Smooth muscle cell (in vitro differentiated cells): ENCODE results near the gene TCF12. TPM values are rescaled to one million over a fixed set of nuclear protein-coding genes. Genes with fewer than 3 reads are reported as not detected.

Experiments
- DNase-seq: peaks from one replicate; lab custom pipeline; 2025; ENCODE audit not compliant: unreplicated experiment; lab: John Stamatoyannopoulos, UW
- H2AFZ ChIP-seq: fragments of 200-600 bp; sonication (generic); 2 replicates; pipeline ENCODE4 v1.6.0; 2016; ENCODE audit warnings: antibody characterized with exemption, low read depth, mild to moderate bottlenecking
- H3F3A ChIP-seq: fragments of 200-600 bp; sonication (generic); 2 replicates; pipeline ENCODE4 v1.6.0; 2017; ENCODE audit warnings: antibody characterized with exemption, low read depth
- H3K27ac ChIP-seq: fragments of 200-600 bp; sonication (generic); 2 replicates; pipeline ENCODE4 v1.5.1; 2016; ENCODE audit warnings: low read depth, mild to moderate bottlenecking
- H3K27me3 ChIP-seq: fragments of 200-600 bp; sonication (generic); 2 replicates; pipeline ENCODE4 v1.6.1; 2016; ENCODE audit warnings: low read depth, mild to moderate bottlenecking
- H3K36me3 ChIP-seq: fragments of 200-600 bp; sonication (generic); 2 replicates; pipeline ENCODE4 v1.5.1; 2016; ENCODE audit warnings: low read depth
- H3K4me1 ChIP-seq: fragments of 200-600 bp; sonication (generic); 2 replicates; pipeline ENCODE4 v1.5.1; 2016; ENCODE audit warnings: low read depth
- H3K4me2 ChIP-seq: fragments of 200-600 bp; sonication (generic); 2 replicates; pipeline ENCODE4 v1.6.0; 2016; ENCODE audit warnings: mild to moderate bottlenecking
- H3K4me3 ChIP-seq: fragments of 200-600 bp; sonication (generic); 2 replicates; pipeline ENCODE4 v1.5.1; 2016; ENCODE audit warnings: mild to moderate bottlenecking
- H3K79me2 ChIP-seq: fragments of 200-600 bp; sonication (generic); 2 replicates; pipeline ENCODE4 v1.6.0; 2016; ENCODE audit warnings: low read depth, mild to moderate bottlenecking
- H3K9ac ChIP-seq: fragments of 200-600 bp; sonication (generic); 2 replicates; pipeline ENCODE4 v1.6.0; 2016; ENCODE audit warnings: low read depth
- H3K9me3 ChIP-seq: fragments of 200-600 bp; sonication (generic); replicated peaks from 2 replicates; pipeline ENCODE4 v1.5.1; 2016; ENCODE audit warnings: low read depth
- H4K20me1 ChIP-seq: fragments of 200-600 bp; sonication (generic); 2 replicates; pipeline ENCODE4 v1.6.0; 2016; ENCODE audit warnings: low read depth
- CTCF ChIP-seq: fragments of 200-600 bp; sonication (generic); IDR thresholded peaks from 2 replicates; pipeline ENCODE4 v1.5.1; 2017; ENCODE audit warnings: borderline replicate concordance, mild to moderate bottlenecking, antibody characterized with exemption; ENCODE audit not compliant: insufficient read depth, poor library complexity, severe bottlenecking
- WGBS: methylation state at CpG from one replicate; pipeline ENCODE4 v1.1.7; 2016; ENCODE audit warnings: low lambda C conversion rate; 5-methylcytosine and 5-hydroxymethylcytosine counted together
- polyA plus RNA-seq: library from polyadenylated mRNA; unstranded; fragments of >200 nt; fragmentation: Nextera tagmentation; extraction: Ambion mirVana; gene quantifications from 2 replicates; pipeline ENCODE4 v1.2.1, GENCODE V29; 2016
- total RNA-seq: library from RNA; depleted of rRNA; stranded (reverse); fragments of >200 nt; gene quantifications from 2 replicates; pipeline ENCODE4 v1.2.3, GENCODE V29; 2014

Gene TCF12
- total and polyA plus RNA-seq, 2 experiments from 2014 or later = 54.1 to 302 TPM

DNA sequence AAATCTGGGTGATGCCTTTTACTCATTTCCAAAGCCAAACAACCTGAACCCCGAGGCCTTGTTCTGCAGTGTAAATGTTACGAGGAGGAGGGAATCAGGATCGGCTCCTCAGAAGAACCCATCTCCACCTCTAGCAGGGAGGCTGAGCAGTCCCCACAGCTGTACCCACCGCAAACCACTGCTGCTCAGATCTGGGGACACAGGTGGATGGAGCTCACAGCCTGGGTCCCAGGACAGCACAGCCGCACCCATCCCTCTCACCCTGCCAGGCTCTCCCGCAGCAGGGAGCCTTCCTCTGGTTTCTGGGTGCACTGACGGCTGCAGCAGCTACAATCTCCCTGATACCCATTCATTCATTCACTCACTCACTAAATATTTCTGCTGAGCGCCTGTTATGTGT is 413.9 kb downstream of the TCF12 start:
- H3K4me3 ChIP-seq = no peak overlapping the region
- H3K4me2 ChIP-seq = no peak overlapping the region
- no peaks in the 10 kb centered on the region for H3K9me3 ChIP-seq
- H3K79me2 ChIP-seq = no peaks in the 10 kb centered on the region
- no peaks in the 10 kb centered on the region for H4K20me1 ChIP-seq
- TF ChIP-seq CTCF = no peak
- no peaks in the 10 kb centered on the region for H3F3A ChIP-seq
- no peak for DNase-seq
- WGBS = 91% methylated on average over 8 of the region's 8 CpGs
- no peaks in the 10 kb centered on the region for H3K27me3 ChIP-seq
- H3K27ac ChIP-seq = no peak overlapping the region
- no peak overlapping the region for H2AFZ ChIP-seq
- H3K9ac ChIP-seq = no peak overlapping the region
- no peaks in the 10 kb centered on the region for H3K36me3 ChIP-seq
- no peaks in the 10 kb centered on the region for H3K4me1 ChIP-seq

DNA sequence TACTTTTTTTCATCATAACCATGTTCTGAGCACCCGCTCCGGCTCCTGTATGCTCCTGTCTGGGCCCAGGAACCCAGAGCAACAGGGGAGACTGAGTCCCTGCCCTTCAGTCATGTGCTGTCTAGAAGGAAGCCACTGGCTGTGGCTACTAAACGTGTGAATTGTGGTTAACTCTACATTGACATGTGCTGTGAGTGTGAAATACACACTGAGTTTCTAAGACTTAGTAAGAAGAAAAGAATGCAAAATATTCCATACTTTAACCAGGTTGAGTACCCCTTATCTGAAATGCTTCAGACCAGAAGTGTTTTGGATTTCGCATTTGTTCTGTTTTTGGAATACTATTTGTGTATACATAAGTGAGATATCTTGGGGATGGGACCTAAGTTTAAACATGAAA is 415.0 kb downstream of the TCF12 start:
- Histone ChIP-seq H3K79me2 (no peaks in the 10 kb centered on the region), H2AFZ (no peak overlapping the region), H3K4me3 (no peak overlapping the region), H3K27me3 (no peaks in the 10 kb centered on the region), H4K20me1 (no peaks in the 10 kb centered on the region), H3K36me3 (no peaks in the 10 kb centered on the region), H3K27ac (no peak overlapping the region), H3K9me3 (no peaks in the 10 kb centered on the region), H3K4me1 (no peaks in the 10 kb centered on the region), H3F3A (no peaks in the 10 kb centered on the region), H3K9ac (no peak overlapping the region), H3K4me2 (no peak overlapping the region)
- DNase-seq = no peak
- WGBS = 76% methylated on average over 4 of the region's 4 CpGs
- TF ChIP-seq CTCF = no peak

GRCh38 chr15:57334257-57334656 is 415.8 kb downstream of the TCF12 start:
- no peaks in the 10 kb centered on the region for H3K79me2 ChIP-seq
- no peaks in the 10 kb centered on the region for H3K27me3 ChIP-seq
- H3K4me2 ChIP-seq = no peak overlapping the region
- no peak overlapping the region for H3K4me3 ChIP-seq
- H3K4me1 ChIP-seq = no peaks in the 10 kb centered on the region
- H2AFZ ChIP-seq = no peak overlapping the region
- 59% methylated on average over 11 of the region's 12 CpGs for WGBS
- no peak overlapping the region for H3K27ac ChIP-seq
- H3F3A ChIP-seq = no peaks in the 10 kb centered on the region
- no peak overlapping the region for H3K9ac ChIP-seq
- H3K9me3 ChIP-seq = no peaks in the 10 kb centered on the region
- no peaks in the 10 kb centered on the region for H3K36me3 ChIP-seq
- no peak for TF ChIP-seq CTCF
- DNase-seq = no peak
- no peaks in the 10 kb centered on the region for H4K20me1 ChIP-seq

GRCh38 chr15:57335293-57335715 is 416.9 kb downstream of the TCF12 start:
- Histone ChIP-seq H3K4me1 (no peaks in the 10 kb centered on the region), H3K9me3 (no peaks in the 10 kb centered on the region), H3K27ac (no peak overlapping the region), H3K27me3 (no peaks in the 10 kb centered on the region), H2AFZ (no peak overlapping the region), H3K36me3 (no peaks in the 10 kb centered on the region), H4K20me1 (no peaks in the 10 kb centered on the region), H3F3A (no peaks in the 10 kb centered on the region), H3K79me2 (no peaks in the 10 kb centered on the region), H3K4me2 (no peak overlapping the region), H3K9ac (no peak overlapping the region), H3K4me3 (no peak overlapping the region)
- DNase-seq = no peak
- TF ChIP-seq CTCF = no peak
- WGBS = 78% methylated on average over 6 of the region's 6 CpGs
